ENCODE measurements around the gene AQP1. TPM values are rescaled to one million over a fixed set of nuclear protein-coding genes. Genes with fewer than 3 reads are reported as not detected.

AQP1 gene
- total and polyA plus RNA-seq, 10 of the 15 experiments (the other 5 are each of a cell fraction or from before 2014, with no cell fraction given), result 0.03 to 0.64 TPM; not detected in 8

GRCh38 chr7:30917216-30917893 is 5.7 kb downstream of the AQP1 start:
- Histone ChIP-seq H3K27ac (ENCODE audit: control insufficient read depth, insufficient read depth) (no peak overlapping the region), H3K9ac (ENCODE audit: control insufficient read depth, insufficient read depth, low read length) (no peak overlapping the region), H3K4me1 (ENCODE audit: control insufficient read depth, insufficient read depth, low read length) (no peaks in the 10 kb centered on the region), H3K36me3 (ENCODE audit: control insufficient read depth in 2 of 2, insufficient read depth in 2 of 2, low read length in 1 of 2) (no peaks in the 10 kb centered on the region), H3K4me3 (no peak overlapping the region), H3K27me3 (replicated peaks in 1 of 2; ENCODE audit: control insufficient read depth in 2 of 2, insufficient read depth in 2 of 2, low read length in 1 of 2) (no peaks in the 10 kb centered on the region; a peak in 1 of 4 replicates), H4K20me1 (ENCODE audit: control insufficient read depth, insufficient read depth) (no peaks in the 10 kb centered on the region), H3K79me2 (ENCODE audit: control insufficient read depth, insufficient read depth, low read length) (no peaks in the 10 kb centered on the region), H3K4me2 (ENCODE audit: control insufficient read depth, insufficient read depth) (no peak overlapping the region), H3K9me3 (replicated peaks; ENCODE audit: control insufficient read depth, insufficient read depth, low read length) (no peaks in the 10 kb centered on the region), H2AFZ (ENCODE audit: control insufficient read depth, low read depth, low read length) (no peak overlapping the region)
- ATAC-seq (no peak), FAIRE-seq (no peak), DNase-seq (ENCODE audit: low read depth, low spot score) (no peak)
- CTCF ChIA-PET, result interaction anchor here (1.0 kb wide), 1 partner anchor 22 kb away, joined by 3 read pairs; no protein-coding TSS in a partner anchor
- WGBS (ENCODE audit: insufficient coverage, insufficient replicate concordance, low lambda C conversion rate, missing lambda C conversion rate), result 34% methylated on average over 4 of the region's 4 CpGs
- RAD21 ChIA-PET (ENCODE audit: unreplicated experiment), result no interaction called here
- in situ Hi-C loops (cut with MboI) (no loop called here), intact Hi-C loops (cut with micrococcal nuclease; ENCODE audit: unreplicated experiment) (no loop called here)
- no TSS peak for BruUV-seq (replicated peaks)
- TF ChIP-seq NR2C1 (IDR thresholded peaks at IDR 0.05) (no peak), KLF5 (IDR thresholded peaks at IDR 0.05; ENCODE audit: partially characterized antibody) (no peak), ZNF207 (IDR thresholded peaks at IDR 0.05; ENCODE audit: borderline replicate concordance) (no peak), LARP7 (IDR thresholded peaks at IDR 0.05) (no peak), YBX1 (IDR thresholded peaks at IDR 0.05) (no peak), NBN (IDR thresholded peaks at IDR 0.05) (no peak), BHLHE40 (IDR thresholded peaks at IDR 0.05; ENCODE audit: borderline replicate concordance in 1 of 2, low read depth in 2 of 2, low read length in 1 of 2) (no peak), GABPA (IDR thresholded peaks at IDR 0.05; ENCODE audit: low read depth) (no peak)
- SMC1A ChIA-PET (ENCODE audit: uncharacterized antibody, unreplicated experiment), result no interaction called here
- POLR2A ChIA-PET, result no interaction called here

GRCh38 chr7:30918676-30919075 is 7.0 kb downstream of the AQP1 start:
- ChIA-PET RAD21 (ENCODE audit: unreplicated experiment) (no interaction called here), CTCF (no interaction called here), SMC1A (ENCODE audit: uncharacterized antibody, unreplicated experiment) (interaction anchor here (0.6 kb wide), 1 partner anchor 339 kb away, joined by 4 read pairs; no protein-coding TSS in a partner anchor), POLR2A (no interaction called here)
- no peak overlapping the region for H3K9ac ChIP-seq (ENCODE audit: control insufficient read depth, insufficient read depth, low read length)
- FAIRE-seq, result no peak
- no TSS peak for BruUV-seq (replicated peaks)
- H3K27me3 ChIP-seq (replicated peaks in 1 of 2; ENCODE audit: control insufficient read depth in 2 of 2, insufficient read depth in 2 of 2, low read length in 1 of 2), result no peaks in the 10 kb centered on the region; a peak in 1 of 4 replicates
- intact Hi-C loops (cut with micrococcal nuclease; ENCODE audit: unreplicated experiment) (no loop called here), in situ Hi-C loops (cut with MboI) (no loop called here)
- H3K4me1 ChIP-seq (ENCODE audit: control insufficient read depth, insufficient read depth, low read length), result no peaks in the 10 kb centered on the region
- no peak overlapping the region for H3K4me3 ChIP-seq
- no peaks in the 10 kb centered on the region for H3K36me3 ChIP-seq (ENCODE audit: control insufficient read depth in 2 of 2, insufficient read depth in 2 of 2, low read length in 1 of 2)
- no peak overlapping the region for H3K4me2 ChIP-seq (ENCODE audit: control insufficient read depth, insufficient read depth)
- no peak for ATAC-seq
- WGBS (ENCODE audit: insufficient coverage, insufficient replicate concordance, low lambda C conversion rate, missing lambda C conversion rate), result 58% methylated on average over 4 of the region's 4 CpGs
- H3K79me2 ChIP-seq (ENCODE audit: control insufficient read depth, insufficient read depth, low read length), result no peaks in the 10 kb centered on the region
- H3K27ac ChIP-seq (ENCODE audit: control insufficient read depth, insufficient read depth), result no peak overlapping the region
- H2AFZ ChIP-seq (ENCODE audit: control insufficient read depth, low read depth, low read length), result no peak overlapping the region
- DNase-seq (ENCODE audit: low read depth, low spot score), result no peak
- H4K20me1 ChIP-seq (ENCODE audit: control insufficient read depth, insufficient read depth), result no peaks in the 10 kb centered on the region
- no peaks in the 10 kb centered on the region for H3K9me3 ChIP-seq (replicated peaks; ENCODE audit: control insufficient read depth, insufficient read depth, low read length)
- TF ChIP-seq POU2F2 (IDR thresholded peaks at IDR 0.05; ENCODE audit: borderline replicate concordance, low read depth, low read length), result no peak
- no peak for TF ChIP-seq MTA2 (IDR thresholded peaks at IDR 0.05; ENCODE audit: low read depth)
- no peak for TF ChIP-seq CEBPZ (IDR thresholded peaks at IDR 0.05; ENCODE audit: low read depth, low read length)
- TF ChIP-seq SRF (IDR thresholded peaks at IDR 0.05; ENCODE audit: low read depth in 2 of 2, low read length in 2 of 2), result no peak
- no peak for TF ChIP-seq ZNF24 (IDR thresholded peaks at IDR 0.05)
- TF ChIP-seq CBX3 (IDR thresholded peaks at IDR 0.05; ENCODE audit: borderline replicate concordance, low read depth), result no peak
